ENCODE results near the gene KIF5A. TPM values are rescaled to one million over a fixed set of nuclear protein-coding genes. Genes with fewer than 3 reads are reported as not detected.

The KIF5A gene
- polyA plus RNA-seq, 1 of the 3 experiments (the other 2 are of a cell fraction), result 6.2 TPM

- TF ChIP-seq CHD2 (IDR thresholded peaks at IDR 0.05; ENCODE audit: low read length, partially characterized antibody) (peak; percentile 100), JUND (IDR thresholded peaks at IDR 0.05) (no peak), TAF1 (IDR thresholded peaks at IDR 0.05; ENCODE audit: borderline replicate concordance, low read depth, low read length) (peak; percentile 37; the same call in 1 of the 2 replicates), GABPA (IDR thresholded peaks at IDR 0.05; ENCODE audit: low read depth) (no peak), FOSL2 (IDR thresholded peaks at IDR 0.05; ENCODE audit: borderline replicate concordance, low read depth) (no peak), MXI1 (IDR thresholded peaks at IDR 0.05; ENCODE audit: low read depth, low read length) (0 out of 2 replicates have a peak, but pooled peaks have one; percentile 21), SIN3A (IDR thresholded peaks at IDR 0.05; ENCODE audit: borderline replicate concordance, low read depth, low read length) (peak; percentile 93; the same call in 1 of the 2 replicates), RFX5 (IDR thresholded peaks at IDR 0.05; ENCODE audit: low read length) (no peak), YY1 (IDR thresholded peaks at IDR 0.05; ENCODE audit: low read depth) (no peak), NRF1 (IDR thresholded peaks at IDR 0.05; ENCODE audit: low read depth, low read length) (no peak), MAX (IDR thresholded peaks at IDR 0.05; ENCODE audit: low read depth) (no peak)
- TF ChIP-seq, protein P1, sequence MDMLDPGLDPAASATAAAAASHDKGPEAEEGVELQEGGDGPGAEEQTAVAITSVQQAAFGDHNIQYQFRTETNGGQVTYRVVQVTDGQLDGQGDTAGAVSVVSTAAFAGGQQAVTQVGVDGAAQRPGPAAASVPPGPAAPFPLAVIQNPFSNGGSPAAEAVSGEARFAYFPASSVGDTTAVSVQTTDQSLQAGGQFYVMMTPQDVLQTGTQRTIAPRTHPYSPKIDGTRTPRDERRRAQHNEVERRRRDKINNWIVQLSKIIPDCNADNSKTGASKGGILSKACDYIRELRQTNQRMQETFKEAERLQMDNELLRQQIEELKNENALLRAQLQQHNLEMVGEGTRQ (IDR thresholded peaks at IDR 0.05; ENCODE audit: borderline replicate concordance, low read depth, low read length), result no peak
Measured at GRCh38 chr12:57546438-57547287, 3.2 kb upstream of the KIF5A start, which contains the start of gene DCTN2 (continued).

- Histone ChIP-seq H3K4me1 (ENCODE audit: control insufficient read depth in 1 of 2, insufficient read depth in 2 of 2, low read depth in 1 of 2, low read length in 1 of 2) (peaks cover 18 to 29% of the 10 kb centered on the region in 2 experiments), H3K79me2 (ENCODE audit: insufficient read depth) (peaks cover 63% of the 10 kb centered on the region), H3K9me2 (no peaks in the 10 kb centered on the region), H2AFZ (ENCODE audit: low read depth) (peak overlapping the region; percentile 93), H3K9ac (peak overlapping the region; percentile 95; the same call in 1 of the 2 replicates), H3K4me3 (ENCODE audit: low read depth in 2 of 2, low read length in 1 of 2) (peak overlapping the region; percentile 84 to 86), H3K4me2 (peak overlapping the region; percentile 97), H3F3A (replicated peaks; ENCODE audit: insufficient read depth) (peaks cover 17% of the 10 kb centered on the region), H3K27me3 (ENCODE audit: insufficient read depth) (no peaks in the 10 kb centered on the region), H4K20me1 (ENCODE audit: insufficient read depth) (peaks cover 17% of the 10 kb centered on the region), H3K36me3 (replicated peaks in 1 of 2; ENCODE audit: control insufficient read depth in 1 of 2, insufficient read depth in 2 of 2, low read length in 1 of 2) (peaks cover 6 to 14% of the 10 kb centered on the region in 2 experiments), H3K9me3 (no peaks in the 10 kb centered on the region), H3K27ac (ENCODE audit: low read depth in 2 of 2, low read length in 1 of 2) (no peak overlapping the region; a peak in 1 of 4 replicates)
- CTCF ChIA-PET, result interaction anchor here (1.0 to 2.3 kb wide), 4 partner anchors 11 to 85 kb away, joined by 3 to 10 read pairs (median 4); partner anchors contain the start of genes B4GALNT1 and DDIT3
- WGBS (ENCODE audit: low lambda C conversion rate), result 11% methylated on average over 9 of the region's 9 CpGs
- no peak for DNase-seq
- POLR2A ChIA-PET, result interaction anchor here (1.2 to 2.6 kb wide), 3 partner anchors 10 to 27 kb away, joined by 4 to 13 read pairs (median 5); partner anchors contain the start of gene DDIT3
- no peak for TF ChIP-seq RCOR1 (IDR thresholded peaks at IDR 0.05; ENCODE audit: low read length)
- TF ChIP-seq MXI1 (IDR thresholded peaks at IDR 0.05; ENCODE audit: low read depth, low read length), result no peak
- no peak for TF ChIP-seq GATA2 (CRISPR knock-in tag; IDR thresholded peaks at IDR 0.05)
- no peak for TF ChIP-seq GABPA (IDR thresholded peaks at IDR 0.05; ENCODE audit: low read depth)
Measured at GRCh38 chr12:57547288-57548012, 2.4 kb upstream of the KIF5A start.
